GM12878 (cell line): ENCODE measurements around the gene ST3GAL5. TPM values are rescaled to one million over a fixed set of nuclear protein-coding genes. Genes with fewer than 3 reads are reported as not detected.

ENCODE experiments used
- ATAC-seq: fragments of 200-7000 bp; cut with Tn5 transposase; 3 replicates; pipeline ENCODE4 v1.9.1; 2020; ENCODE audit warnings: mild to moderate bottlenecking, moderate library complexity
- BruUV-seq: library from RNA; stranded (reverse); fragments of 400-500 nt; replicated peaks from 2 replicates; lab custom pipeline; 2021; lab: Mats Ljungman, UMichigan
- CTCF ChIA-PET: fragments of 300-600 bp; sonication (Branson Sonifier 250); formaldehyde crosslinking; extraction: SDS; loops from one replicate; lab custom pipeline; 2021; ENCODE audit warnings: inconsistent platforms; lab: Yijun Ruan, JAX
- POLR2A ChIA-PET: fragments of 350-600 bp; formaldehyde crosslinking; extraction: SDS; loops from one replicate; lab custom pipeline; 2021; ENCODE audit warnings: inconsistent platforms; lab: Charles Lee
- RAD21 ChIA-PET: fragments of 300-600 bp; sonication (Branson Sonifier 250); formaldehyde crosslinking; loops from one replicate; lab custom pipeline; 2023; ENCODE audit warnings: antibody characterized with exemption; ENCODE audit not compliant: unreplicated experiment; lab: Charles Lee
- SMC1A ChIA-PET: fragments of 300-600 bp; sonication (Branson Sonifier 250); formaldehyde crosslinking; loops from one replicate; lab custom pipeline; 2023; ENCODE audit not compliant: unreplicated experiment, uncharacterized antibody; lab: Charles Lee
- DNase-seq: peaks from one replicate; pipeline ENCODE4 v3.0.0-alpha.2; 2011; ENCODE audit warnings: low read depth, low spot score
- FAIRE-seq: peaks from 3 replicates; lab custom pipeline; 2011; peaks lifted over from hg19 to GRCh38; lab: Jason Lieb, UNC
- H2AFZ ChIP-seq: 2 replicates; pipeline ENCODE4 v1.6.0; 2011; ENCODE audit warnings: low read depth, low read length, control low read depth; ENCODE audit not compliant: control insufficient read depth
- H3K27ac ChIP-seq: 2 replicates; pipeline ENCODE4 v1.5.1; 2011; ENCODE audit warnings: control low read depth; ENCODE audit not compliant: control insufficient read depth, insufficient read depth
- H3K27me3 ChIP-seq, 2 experiments: replicated peaks in 1 of 2; 2 replicates each; pipeline versions ENCODE4 v1.6.0 to v1.6.1; 2011; ENCODE audit warnings: low read length in 1 of 2; ENCODE audit not compliant: control insufficient read depth in 2 of 2, insufficient read depth in 2 of 2
- H3K36me3 ChIP-seq, 2 experiments: 2 replicates each; pipeline ENCODE4 v1.5.1; 2011; ENCODE audit warnings: low read length in 1 of 2; ENCODE audit not compliant: control insufficient read depth in 2 of 2, insufficient read depth in 2 of 2
- H3K4me1 ChIP-seq: 2 replicates; pipeline ENCODE4 v1.6.1; 2011; ENCODE audit warnings: mild to moderate bottlenecking, low read length, moderate library complexity, mixed read lengths; ENCODE audit not compliant: control insufficient read depth, insufficient read depth
- H3K4me2 ChIP-seq: 2 replicates; pipeline ENCODE4 v1.6.0; 2011; ENCODE audit warnings: control low read depth; ENCODE audit not compliant: control insufficient read depth, insufficient read depth
- H3K4me3 ChIP-seq: fragments of 200-600 bp; sonication (generic); 2 replicates; pipeline ENCODE4 v1.5.1; 2016
- H3K79me2 ChIP-seq: 2 replicates; pipeline ENCODE4 v1.6.0; 2011; ENCODE audit warnings: low read length; ENCODE audit not compliant: control insufficient read depth, insufficient read depth
- H3K9ac ChIP-seq: 2 replicates; pipeline ENCODE4 v1.8.0; 2011; ENCODE audit warnings: low read length, control low read depth, mixed read lengths; ENCODE audit not compliant: control insufficient read depth, insufficient read depth
- H3K9me3 ChIP-seq: replicated peaks from 3 replicates; pipeline ENCODE4 v1.5.1; 2011; ENCODE audit warnings: mild to moderate bottlenecking, low read length; ENCODE audit not compliant: control insufficient read depth, insufficient read depth
- H4K20me1 ChIP-seq: 2 replicates; pipeline ENCODE4 v1.6.0; 2011; ENCODE audit not compliant: control insufficient read depth, insufficient read depth
- ASH2L ChIP-seq: fragments of 300-600, 200-600 bp; sonication (generic); IDR thresholded peaks from 2 replicates; pipeline ENCODE4 v1.6.1; 2017; ENCODE audit warnings: low read depth, mild to moderate bottlenecking, borderline replicate concordance
- EED ChIP-seq: sonication (generic); IDR thresholded peaks from 2 replicates; pipeline ENCODE4 v1.6.1; 2016; ENCODE audit warnings: antibody characterized with exemption, low read depth
- HDAC6 ChIP-seq: fragments of 200-600 bp; sonication (generic); IDR thresholded peaks from one replicate; pipeline ENCODE4 v1.8.0; 2017; ENCODE audit warnings: antibody characterized with exemption; ENCODE audit not compliant: unreplicated experiment
- NFIC ChIP-seq: IDR thresholded peaks from 2 replicates; pipeline ENCODE4 v1.6.1; 2012; ENCODE audit warnings: low read depth, mild to moderate bottlenecking, inconsistent platforms, low read length, moderate library complexity
- POLR2A ChIP-seq: IDR thresholded peaks from 2 replicates; pipeline ENCODE4 v1.6.1; 2011; ENCODE audit warnings: low read depth, mild to moderate bottlenecking, low read length
- RCOR1 ChIP-seq: conservative IDR thresholded peaks from 2 replicates; pipeline ENCODE4 v1.6.1; 2012; ENCODE audit warnings: low read depth, low read length, improper control_type of control experiment
- RUNX3 ChIP-seq: IDR thresholded peaks from 2 replicates; pipeline ENCODE4 v1.6.1; 2012; ENCODE audit warnings: low read length, inconsistent platforms
- SIN3A ChIP-seq: IDR thresholded peaks from 2 replicates; pipeline ENCODE4 v1.6.1; 2012; ENCODE audit warnings: low read depth, low read length, improper control_type of control experiment
- SMAD5 ChIP-seq: IDR thresholded peaks from 2 replicates; pipeline ENCODE4 v1.6.1; 2016; ENCODE audit warnings: antibody characterized with exemption, low read depth
- SRF ChIP-seq, 2 experiments: IDR thresholded peaks; 2 replicates each; pipeline ENCODE4 v1.6.1; 2011; ENCODE audit warnings: low read depth in 2 of 2, low read length in 2 of 2, mild to moderate bottlenecking in 1 of 2, moderate library complexity in 1 of 2
- ZNF622 ChIP-seq: fragments of 450-650 bp; IDR thresholded peaks from 2 replicates; pipeline ENCODE4 v1.6.1; 2017; ENCODE audit warnings: mild to moderate bottlenecking, inconsistent platforms
- WGBS: methylation state at CpG from one replicate; pipeline ENCODE4 v1.1.6; 2016; ENCODE audit warnings: low lambda C conversion rate; ENCODE audit not compliant: insufficient replicate concordance, insufficient coverage; ENCODE audit errors: missing lambda C conversion rate; 5-methylcytosine and 5-hydroxymethylcytosine counted together
- in situ Hi-C: fragments of 300-500 bp; cut with MboI; formaldehyde crosslinking; loops from 9 replicates; pipeline ENCODE4 v1.14.3; 2018; ENCODE audit warnings: mixed read lengths
- intact Hi-C: fragments of 100-400 bp; cut with micrococcal nuclease; formaldehyde crosslinking; loops from one replicate; pipeline ENCODE4 v1.14.2; 2022; ENCODE audit not compliant: unreplicated experiment
- polyA plus RNA-seq, 11 experiments: library from polyadenylated mRNA; depleted of rRNA in 4 of 11; unstranded in 6 of 11; stranded (reverse) in 5 of 11; fragments of >200 nt; fragmentation: Nextera tagmentation in 4 of 11; fragmentation: Illumina TruSeq in 1 of 11; extraction: Ambion mirVana in 4 of 11; extraction: Trizol in 1 of 11; gene quantifications; 1 replicate in 1 of 11; 2 replicates in 10 of 11; pipeline versions ENCODE4 v1.2.1 to v1.2.3, GENCODE V29; 2011 to 2016; ENCODE audit warnings: inconsistent platforms in 2 of 11, missing spikeins in 2 of 11, low read depth in 1 of 11
- total RNA-seq, 4 experiments: library from RNA; depleted of rRNA in 3 of 4; stranded (reverse); fragments of >200 nt in 3 of 4; fragmentation: Illumina TruSeq in 1 of 4; extraction: Trizol in 1 of 4; gene quantifications; 2 replicates each; pipeline versions ENCODE4 v1.2.1 to v1.2.3, GENCODE V29; 2013 to 2021
- TF ChIP-seq, protein P1 (sequence below): fragments of 450-650 bp; formaldehyde crosslinking; IDR thresholded peaks from 2 replicates; pipeline ENCODE4 v1.5.0; 2022; ENCODE audit warnings: mild to moderate bottlenecking, missing genetic modification characterization

Gene ST3GAL5
- total and polyA plus RNA-seq, 10 of the 15 experiments (the other 5 are each of a cell fraction or from before 2014, with no cell fraction given): 5.2 to 60.9 (median 10.2) TPM

DNA sequence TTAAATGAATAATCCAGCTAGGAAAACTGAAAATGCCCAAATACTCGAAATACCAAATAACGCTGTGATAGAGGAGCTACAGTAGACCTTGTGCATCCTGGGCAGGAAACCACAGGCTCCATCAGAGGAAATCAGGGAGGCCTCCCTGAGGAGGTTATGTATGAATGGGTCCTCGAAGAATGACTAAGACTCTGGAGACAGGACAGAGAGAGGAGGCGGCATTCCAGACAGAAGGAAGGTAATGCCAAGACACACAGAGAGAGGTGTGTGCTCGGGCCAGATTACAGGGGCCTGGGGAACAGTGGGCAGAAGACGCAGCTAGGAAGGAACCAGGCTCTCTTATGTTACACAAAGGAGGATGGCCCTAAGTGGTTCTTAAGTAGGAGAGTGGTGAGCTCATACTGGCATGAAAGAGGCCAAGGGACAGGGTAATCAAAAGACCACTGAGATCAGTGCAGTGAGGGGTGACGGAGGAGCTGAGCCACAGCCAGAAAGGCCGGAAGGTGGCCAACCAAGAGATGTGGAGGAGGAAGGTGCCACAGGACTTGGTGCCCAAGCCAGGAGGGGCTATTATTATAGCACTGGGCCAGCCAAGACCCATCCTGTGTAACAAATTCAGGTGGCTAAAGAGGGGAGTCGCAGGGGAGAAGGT, 9.9 kb downstream of the ST3GAL5 start:
- 46% methylated on average over 9 of the region's 9 CpGs for WGBS
- ATAC-seq: peak; percentile 34; the same call in 2 of the 3 replicates

More for the DNA sequence above, 9.9 kb downstream of the ST3GAL5 start:
- no peaks in the 10 kb centered on the region for H3K79me2 ChIP-seq
- H3K9me3 ChIP-seq: peaks cover 17% of the 10 kb centered on the region; the same call in 2 of the 3 replicates
- peaks cover 0 to 4% of the 10 kb centered on the region in 2 experiments; a peak in 1 of 4 replicates for H3K27me3 ChIP-seq
- H3K9ac ChIP-seq: no peak overlapping the region
- peaks cover 0 to 1% of the 10 kb centered on the region in 2 experiments; a peak in 2 of 4 replicates for H3K36me3 ChIP-seq
- intact Hi-C loops: no loop called here
- TF ChIP-seq EED: no peak
- TF ChIP-seq NFIC: peak; percentile 2; the same call in 1 of the 2 replicates
- no peak for TF ChIP-seq RCOR1
- TF ChIP-seq RUNX3: peak; percentile 20; the same call in 1 of the 2 replicates
- no peak for TF ChIP-seq SIN3A
- no peak for TF ChIP-seq ASH2L
- TF ChIP-seq, protein P1, sequence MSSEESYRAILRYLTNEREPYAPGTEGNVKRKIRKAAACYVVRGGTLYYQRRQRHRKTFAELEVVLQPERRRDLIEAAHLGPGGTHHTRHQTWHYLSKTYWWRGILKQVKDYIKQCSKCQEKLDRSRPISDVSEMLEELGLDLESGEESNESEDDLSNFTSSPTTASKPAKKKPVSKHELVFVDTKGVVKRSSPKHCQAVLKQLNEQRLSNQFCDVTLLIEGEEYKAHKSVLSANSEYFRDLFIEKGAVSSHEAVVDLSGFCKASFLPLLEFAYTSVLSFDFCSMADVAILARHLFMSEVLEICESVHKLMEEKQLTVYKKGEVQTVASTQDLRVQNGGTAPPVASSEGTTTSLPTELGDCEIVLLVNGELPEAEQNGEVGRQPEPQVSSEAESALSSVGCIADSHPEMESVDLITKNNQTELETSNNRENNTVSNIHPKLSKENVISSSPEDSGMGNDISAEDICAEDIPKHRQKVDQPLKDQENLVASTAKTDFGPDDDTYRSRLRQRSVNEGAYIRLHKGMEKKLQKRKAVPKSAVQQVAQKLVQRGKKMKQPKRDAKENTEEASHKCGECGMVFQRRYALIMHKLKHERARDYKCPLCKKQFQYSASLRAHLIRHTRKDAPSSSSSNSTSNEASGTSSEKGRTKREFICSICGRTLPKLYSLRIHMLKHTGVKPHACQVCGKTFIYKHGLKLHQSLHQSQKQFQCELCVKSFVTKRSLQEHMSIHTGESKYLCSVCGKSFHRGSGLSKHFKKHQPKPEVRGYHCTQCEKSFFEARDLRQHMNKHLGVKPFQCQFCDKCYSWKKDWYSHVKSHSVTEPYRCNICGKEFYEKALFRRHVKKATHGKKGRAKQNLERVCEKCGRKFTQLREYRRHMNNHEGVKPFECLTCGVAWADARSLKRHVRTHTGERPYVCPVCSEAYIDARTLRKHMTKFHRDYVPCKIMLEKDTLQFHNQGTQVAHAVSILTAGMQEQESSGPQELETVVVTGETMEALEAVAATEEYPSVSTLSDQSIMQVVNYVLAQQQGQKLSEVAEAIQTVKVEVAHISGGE: no peak
- no peak for TF ChIP-seq HDAC6
- no peak for TF ChIP-seq SRF (IDR thresholded peaks at IDR 0.05; ENCODE audit: low read depth in 2 of 2, low read length in 2 of 2)
- TF ChIP-seq SMAD5: no peak
- no peak for TF ChIP-seq ZNF622
- no peak for TF ChIP-seq POLR2A
- ChIA-PET POLR2A (interaction anchor here (0.8 to 2.2 kb wide), 7 partner anchors 9 to 157 kb away, joined by 3 to 14 read pairs (median 5); partner anchors contain the start of gene ST3GAL5), RAD21 (interaction anchor here (0.5 to 2.4 kb wide), 10 partner anchors 9 to 424 kb away, joined by 3 to 7 read pairs (median 4); no protein-coding TSS in a partner anchor), CTCF (interaction anchor here (2.3 to 16.3 kb wide), 3 partner anchors 8 to 49 kb away, joined by 8 to 251 read pairs (median 11); no protein-coding TSS in a partner anchor), SMC1A (interaction anchor here (1.0 to 3.7 kb wide), 11 partner anchors 9 to 201 kb away, joined by 3 to 19 read pairs (median 6); partner anchors contain the start of gene ST3GAL5)
- no TSS peak for BruUV-seq
- no peak for DNase-seq
- no peak overlapping the region for H3K27ac ChIP-seq
- no peaks in the 10 kb centered on the region for H3K4me1 ChIP-seq
- in situ Hi-C loops: no loop called here
- H2AFZ ChIP-seq: no peak overlapping the region
- no peaks in the 10 kb centered on the region for H4K20me1 ChIP-seq
- FAIRE-seq: no peak
- no peak overlapping the region for H3K4me3 ChIP-seq
- no peak overlapping the region for H3K4me2 ChIP-seq
